H4 (cell line): ENCODE results near the gene FAM114A1. TPM values are rescaled to one million over a fixed set of nuclear protein-coding genes. Genes with fewer than 3 reads are reported as not detected.
"Not testable (repeated sequence)": the region's sequence is repeated elsewhere in the genome, so short reads cannot be mapped to it uniquely, and the experiment has no call there.

ENCODE experiments used
- DNase-seq: peaks from one replicate; pipeline ENCODE4 v3.0.0-alpha.2; 2015; ENCODE audit warnings: low spot score
- total RNA-seq: library from RNA; depleted of rRNA; stranded (reverse); fragments of >200 nt; shearing (Covaris generic); gene quantifications from 2 replicates; pipeline ENCODE4 v1.2.3, GENCODE V29; 2014

FAM114A1 gene
- total RNA-seq, 1 experiment from 2014 or later: 89.3 TPM

DNA sequence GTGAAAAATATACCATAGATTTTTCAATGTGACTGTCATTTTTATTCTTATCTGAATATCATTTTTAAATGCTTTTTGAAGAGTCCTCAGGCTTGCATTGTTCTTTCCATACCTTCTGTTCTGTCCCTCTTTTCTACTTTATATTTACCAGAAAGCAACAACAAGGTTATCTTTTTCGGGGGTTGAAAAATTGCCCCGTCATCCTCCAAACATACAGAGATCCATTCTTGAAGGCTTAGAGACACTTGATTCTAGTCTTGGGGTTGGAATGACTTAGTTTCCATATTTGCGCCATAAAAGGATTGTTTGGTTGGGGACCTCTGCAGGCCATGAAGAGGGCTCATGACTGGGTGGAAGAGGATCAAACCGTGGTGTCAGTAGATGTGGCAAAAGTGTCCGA lies 63.5 kb downstream of the FAM114A1 start:
- no peak for DNase-seq

DNA sequence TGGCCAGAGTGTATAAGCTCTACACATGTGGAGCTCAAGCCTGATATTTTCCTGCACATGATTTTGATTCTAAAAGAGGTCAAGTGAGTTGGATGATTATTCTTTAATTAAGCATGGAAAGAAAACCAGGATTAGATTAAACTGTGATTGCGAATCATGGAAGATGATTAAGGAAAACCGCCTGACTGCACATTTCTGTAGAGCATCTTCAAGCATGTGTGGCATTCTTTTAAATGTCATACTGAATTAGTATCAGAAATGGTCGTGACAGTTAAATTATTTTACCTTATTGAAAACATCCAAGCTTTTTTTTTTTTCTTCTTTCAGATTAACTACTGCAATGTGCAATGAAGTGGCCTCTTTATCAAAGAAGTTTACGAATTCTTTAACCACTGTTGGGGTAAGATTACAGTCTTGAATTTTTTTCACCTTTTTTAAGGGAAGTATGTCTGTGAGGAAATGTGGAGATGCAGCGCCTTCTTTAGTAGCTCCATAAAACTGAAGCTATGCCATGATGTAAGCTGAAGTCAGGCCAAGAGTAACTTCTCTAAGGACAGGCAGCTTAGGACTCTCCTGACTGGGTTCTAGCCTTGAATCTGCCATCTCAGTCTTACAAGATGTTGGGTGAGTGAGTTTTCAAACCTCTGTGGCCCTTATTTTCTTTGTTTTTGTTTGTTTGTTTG lies 67.9 kb downstream of the FAM114A1 start:
- DNase-seq: no peak

DNA sequence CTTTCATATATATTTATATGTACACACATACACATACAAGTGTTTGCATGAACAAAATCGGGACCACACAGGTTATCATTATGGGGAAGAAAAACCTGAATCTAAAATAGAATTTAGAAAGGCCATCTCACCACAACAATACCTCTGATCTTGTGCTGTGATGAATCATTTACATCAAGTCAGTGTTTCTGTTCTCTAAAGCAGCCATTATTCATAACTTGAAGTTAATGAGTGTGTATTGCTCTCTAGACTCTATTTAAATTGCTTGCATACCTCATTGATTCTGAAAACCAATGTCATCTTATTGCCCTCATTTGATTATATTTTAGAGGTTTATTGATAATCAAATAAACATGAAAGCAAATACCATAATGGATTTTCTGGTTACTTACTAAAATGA lies 71.6 kb downstream of the FAM114A1 start:
- no peak for DNase-seq

DNA sequence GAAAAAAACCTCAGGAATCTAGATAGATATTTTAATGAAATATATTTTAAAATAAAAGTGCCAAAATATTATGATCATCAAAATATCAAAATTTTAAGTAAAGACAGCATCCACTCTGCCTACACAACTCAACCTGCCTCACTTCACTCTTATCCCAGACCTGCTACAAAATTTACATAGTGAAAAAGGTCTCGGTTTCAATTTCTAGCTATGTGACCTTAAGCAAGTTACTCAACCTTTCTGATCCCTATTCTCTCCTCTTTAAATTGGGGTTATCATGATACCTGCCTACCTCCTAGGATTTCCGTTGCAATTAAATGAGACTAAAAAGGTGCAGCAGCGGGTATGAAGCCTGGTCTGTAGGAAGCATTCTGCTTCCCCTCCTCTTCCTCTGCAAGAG lies 72.9 kb downstream of the FAM114A1 start:
- DNase-seq: no peak

DNA sequence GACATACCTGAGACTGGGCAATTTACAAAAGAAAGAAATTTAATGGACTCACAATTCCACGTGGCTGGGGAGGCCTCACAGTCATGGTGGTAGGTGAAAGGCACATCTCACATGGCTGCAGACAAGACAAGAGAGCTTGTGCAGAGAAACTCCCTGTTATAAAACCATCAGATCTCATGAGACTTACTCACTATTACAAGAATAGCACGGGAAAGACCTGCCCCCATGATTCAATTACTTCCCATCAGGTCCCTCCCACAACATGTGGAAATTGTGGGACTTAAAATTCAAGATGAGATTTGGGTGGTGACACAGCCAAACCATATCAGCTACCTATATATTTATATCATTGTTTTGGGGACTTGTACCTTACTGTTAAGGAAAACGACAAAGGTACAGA lies 74.3 kb downstream of the FAM114A1 start:
- DNase-seq: not testable (repeated sequence)

DNA sequence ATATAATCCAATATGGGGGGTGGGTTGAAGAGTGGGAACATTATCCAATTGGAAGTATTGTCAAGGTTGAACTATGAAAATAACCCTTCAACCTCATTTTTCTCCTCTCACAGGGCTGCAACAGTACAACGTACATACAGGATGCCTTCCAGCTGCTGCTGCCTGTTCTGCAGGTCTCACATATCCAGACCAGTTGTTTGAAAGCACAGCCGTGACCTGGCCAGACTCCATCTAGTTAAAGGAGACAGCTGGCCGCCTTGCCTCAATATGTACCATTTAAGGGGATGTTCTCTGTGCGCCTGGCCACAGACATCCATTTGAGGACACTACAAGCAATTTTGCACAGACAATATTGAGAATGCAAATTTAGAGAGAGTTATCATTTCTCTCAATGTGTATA lies 75.7 kb downstream of the FAM114A1 start:
- no peak for DNase-seq

DNA sequence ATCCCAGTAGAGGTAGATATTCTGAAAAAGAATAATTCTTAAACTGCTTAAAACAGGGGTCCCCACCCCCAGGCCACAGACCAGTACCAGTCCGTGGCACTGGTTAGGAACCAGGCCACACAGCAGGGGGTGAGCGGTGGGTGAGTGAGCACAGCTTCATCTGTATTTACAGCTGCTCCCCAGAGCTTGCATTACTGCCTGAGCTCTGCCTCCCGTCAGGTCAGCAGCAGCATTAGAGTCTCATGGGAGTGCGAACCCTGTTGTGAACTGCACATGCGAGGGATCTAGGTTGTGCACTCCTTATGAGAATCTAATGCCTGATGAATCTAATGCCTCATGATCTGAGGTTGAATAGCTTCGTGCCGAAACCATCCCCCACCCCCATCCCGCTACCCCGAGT lies 76.8 kb downstream of the FAM114A1 start:
- DNase-seq: no peak

DNA sequence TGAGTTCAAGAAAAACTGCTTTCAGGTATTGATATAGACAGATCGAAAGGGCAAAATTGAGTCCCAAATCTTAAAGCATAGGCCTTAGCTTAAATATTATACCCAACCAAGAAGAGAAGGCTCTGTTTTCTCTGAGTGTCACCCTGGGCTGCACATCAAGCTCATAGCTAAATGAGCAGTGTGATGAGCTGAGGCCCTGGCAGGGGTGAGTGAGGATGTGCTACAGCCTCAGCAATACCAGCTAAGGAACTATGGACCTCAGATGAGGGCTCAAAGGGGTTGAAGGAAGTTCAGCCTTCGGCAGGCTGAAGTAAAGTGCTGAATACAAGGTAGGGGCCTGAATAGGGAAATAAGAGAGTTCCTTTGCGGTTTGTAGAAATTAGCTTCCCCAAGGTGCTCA lies 79.3 kb downstream of the FAM114A1 start:
- DNase-seq: no peak

DNA sequence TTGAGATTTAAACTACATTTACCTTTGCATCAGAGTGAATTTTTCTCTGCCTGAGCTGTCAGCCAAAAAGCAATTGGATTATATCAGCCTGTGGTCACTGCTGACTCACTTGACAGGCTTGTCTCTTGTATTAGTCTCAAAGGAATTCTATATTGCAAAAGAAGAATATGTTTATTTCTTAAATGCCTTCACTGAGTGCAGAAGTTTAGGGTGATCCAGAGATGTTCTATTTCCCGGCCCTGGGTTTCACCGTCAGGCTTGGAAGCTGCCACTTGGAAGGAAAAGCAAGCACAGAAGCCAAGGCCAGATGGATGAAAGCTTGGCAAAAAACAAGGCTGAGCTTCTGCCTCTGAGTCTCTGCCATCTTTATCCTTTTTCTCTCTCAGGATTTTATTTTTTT lies 80.9 kb downstream of the FAM114A1 start:
- peak; percentile 74 for DNase-seq

DNA sequence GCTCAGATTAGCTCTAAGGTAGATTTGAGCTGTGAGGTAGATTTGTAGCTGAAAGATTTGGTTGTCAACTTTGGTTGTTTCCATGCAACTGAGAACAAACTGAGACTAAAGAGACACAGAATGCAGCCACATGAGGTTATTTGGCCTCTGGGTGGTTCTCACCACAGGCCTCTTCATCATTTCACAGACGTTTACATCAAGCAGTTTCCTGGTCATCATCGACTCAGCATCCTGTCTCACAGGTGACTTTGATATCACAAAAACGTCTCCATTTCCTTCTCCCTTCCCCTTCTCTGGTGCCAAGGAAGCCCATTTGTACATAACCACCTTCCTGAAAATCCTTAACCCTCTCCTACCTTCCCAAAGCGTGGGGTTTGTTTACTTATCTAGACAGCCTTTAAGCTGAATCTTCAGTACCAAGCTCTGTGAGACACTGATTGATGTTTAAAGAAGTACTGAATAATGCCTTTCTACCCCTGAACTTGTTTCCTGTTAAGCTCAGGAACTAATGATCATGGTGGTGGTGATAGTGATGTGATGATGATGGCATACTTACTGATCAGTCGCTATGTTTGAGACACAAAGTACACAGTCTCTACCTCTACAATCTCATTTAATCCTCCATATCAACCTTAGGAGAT lies 81.9 kb downstream of the FAM114A1 start:
- DNase-seq: no peak

DNA sequence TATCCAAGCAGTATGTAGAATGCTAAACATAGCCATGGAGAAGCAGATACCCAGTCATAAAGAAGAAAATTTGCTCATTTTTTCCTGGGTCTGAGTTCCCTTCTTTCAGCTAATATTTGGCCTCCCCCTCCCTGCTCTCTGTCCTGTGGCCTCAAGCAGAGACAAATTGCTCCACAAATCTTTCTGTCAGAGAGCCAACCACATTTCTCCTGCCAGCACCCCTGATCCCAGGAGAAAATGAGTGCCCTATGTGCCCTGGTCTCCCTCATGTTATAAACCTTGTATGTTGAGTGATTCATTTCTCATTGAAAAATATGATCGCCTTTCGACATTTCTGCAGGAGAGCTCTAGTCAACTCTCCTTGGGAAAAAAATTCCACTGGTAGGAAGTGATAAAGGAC lies 82.6 kb downstream of the FAM114A1 start:
- DNase-seq: no peak

DNA sequence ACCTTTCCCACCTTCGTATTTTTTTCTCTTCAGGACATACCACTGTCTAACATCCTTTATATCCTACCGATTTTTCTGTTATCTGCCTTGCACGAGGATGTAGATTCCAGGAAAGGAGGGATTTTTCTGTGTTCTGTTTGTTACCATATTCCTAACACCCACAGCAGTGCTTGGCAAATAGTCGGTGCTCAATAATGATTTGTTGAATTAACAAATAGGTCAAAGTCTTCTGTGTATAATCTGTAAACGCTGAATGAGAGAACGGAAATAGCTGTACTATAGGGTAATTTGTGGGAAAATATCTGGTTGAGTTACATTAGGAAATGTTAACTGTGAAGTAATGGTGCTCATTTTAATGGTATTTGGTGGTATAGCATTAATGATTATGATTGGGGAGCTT lies 83.1 kb downstream of the FAM114A1 start:
- no peak for DNase-seq

DNA sequence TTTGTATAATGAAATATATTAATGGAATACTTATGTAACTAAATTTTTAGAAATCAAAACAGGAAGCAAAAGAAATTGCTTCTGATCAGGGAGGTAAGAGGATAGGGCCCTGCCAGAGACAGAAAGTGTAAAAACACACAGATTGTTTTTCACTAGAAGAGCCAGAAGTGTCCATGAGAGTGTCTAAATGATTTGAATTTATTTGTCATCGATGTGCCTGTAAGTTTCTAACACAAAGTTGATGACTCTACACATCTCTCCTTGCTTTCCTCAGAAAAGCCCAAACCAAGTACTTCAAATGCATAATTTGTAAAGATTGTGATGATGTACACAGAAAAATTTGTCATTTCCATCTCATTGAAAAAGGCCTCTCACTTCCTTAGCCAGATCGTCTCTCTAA lies 84.0 kb downstream of the FAM114A1 start:
- DNase-seq: no peak

DNA sequence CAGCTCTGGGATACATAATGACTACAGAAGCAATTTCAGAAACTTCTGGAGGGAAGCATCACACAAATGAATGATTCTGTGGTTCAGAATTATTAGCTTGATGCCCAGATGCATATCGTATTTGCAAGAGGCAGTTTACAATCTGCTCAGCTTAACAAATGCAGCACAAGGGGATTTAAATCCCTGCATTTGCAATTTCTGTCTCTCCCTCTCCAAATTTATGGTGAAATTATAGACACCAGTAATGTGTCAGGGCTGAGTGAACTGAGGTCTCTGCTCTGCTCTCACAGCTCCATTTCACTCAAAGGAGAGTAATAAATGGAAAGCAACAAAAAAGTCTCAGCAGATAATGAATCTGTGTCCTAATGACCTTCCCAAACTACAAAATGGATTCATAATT lies 84.4 kb downstream of the FAM114A1 start:
- DNase-seq: no peak

DNA sequence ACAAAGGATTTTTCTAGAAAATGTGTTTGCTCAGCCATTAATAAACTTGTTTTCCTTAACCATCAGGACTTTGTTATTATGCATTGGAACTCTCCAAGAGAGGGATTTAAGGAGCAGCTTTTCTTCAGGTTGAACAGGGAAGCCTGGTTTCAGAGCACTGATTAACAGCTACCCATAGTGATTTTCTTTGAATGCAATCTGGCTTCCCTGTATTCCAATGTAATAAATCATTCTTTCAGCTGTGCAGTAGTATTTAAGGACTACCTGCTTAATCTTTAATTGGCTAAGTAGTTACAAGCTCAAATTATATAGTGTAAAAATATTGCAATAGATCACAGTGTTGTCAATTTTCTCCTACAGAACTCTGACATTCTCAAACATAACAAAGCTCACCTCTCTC lies 87.1 kb downstream of the FAM114A1 start:
- DNase-seq: no peak

DNA sequence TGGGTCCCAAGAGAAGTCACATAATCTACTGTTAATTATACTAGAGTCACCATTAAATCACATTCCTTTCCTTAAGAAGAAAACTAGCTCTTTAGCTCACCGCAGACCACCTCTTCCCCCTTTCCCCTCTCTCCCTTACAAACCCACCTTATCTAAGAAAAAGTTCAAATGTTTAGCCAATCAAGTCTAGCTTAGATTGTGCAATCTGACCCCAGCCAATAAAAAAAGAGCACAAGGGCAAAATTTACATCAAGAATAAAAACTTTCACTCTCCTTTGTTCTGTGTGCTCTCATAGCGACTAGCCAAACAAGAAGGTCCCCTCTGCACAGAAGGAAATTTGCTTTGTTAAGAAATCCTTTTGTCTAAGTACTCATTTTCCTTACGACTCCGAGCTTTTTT lies 88.4 kb downstream of the FAM114A1 start:
- no peak for DNase-seq

DNA sequence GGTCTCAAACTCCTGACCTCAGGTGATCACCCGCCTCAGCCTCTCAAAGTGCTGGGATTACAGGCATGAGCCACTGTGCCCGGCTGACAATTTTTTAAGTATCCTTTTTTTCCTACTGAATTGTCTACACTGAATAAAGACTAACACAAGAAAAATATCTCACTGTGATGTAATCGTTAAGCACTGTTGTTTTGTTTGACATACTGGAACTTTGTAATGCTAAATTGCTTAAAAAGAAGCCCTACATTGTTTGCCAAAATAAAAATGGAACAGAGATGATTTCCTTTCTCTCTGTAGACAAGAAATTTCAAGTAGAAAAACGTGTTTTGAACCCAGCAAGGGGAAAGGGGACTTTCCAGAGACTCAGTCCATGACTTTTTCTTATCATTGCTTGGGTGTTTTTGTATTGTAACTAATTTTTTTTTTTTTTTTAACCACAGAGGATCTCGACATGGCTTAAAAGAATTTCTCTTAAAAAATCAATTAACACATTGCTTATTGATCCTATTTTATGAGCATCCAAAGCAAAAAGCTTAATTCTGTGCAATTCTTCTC lies 89.7 kb downstream of the FAM114A1 start:
- no peak for DNase-seq

DNA sequence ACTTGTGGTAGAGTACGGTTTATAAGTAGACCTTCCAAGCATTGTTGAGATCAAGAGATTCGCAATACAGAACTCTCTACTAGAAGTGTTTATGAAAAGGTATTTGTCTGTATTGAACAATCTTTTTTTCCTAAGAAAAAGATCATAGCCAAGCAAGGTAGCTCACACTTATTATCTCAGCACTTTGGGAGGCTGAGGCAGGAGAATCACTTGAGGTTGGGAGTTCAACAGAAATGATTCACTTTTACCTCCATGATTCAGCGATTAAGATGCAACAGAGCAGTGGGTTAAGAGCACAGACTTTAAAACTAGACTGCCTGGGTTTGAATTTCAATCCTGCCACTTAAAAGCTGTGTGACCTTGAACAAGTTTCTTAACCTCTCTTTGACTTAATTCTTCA lies 90.3 kb downstream of the FAM114A1 start:
- no peak for DNase-seq

DNA sequence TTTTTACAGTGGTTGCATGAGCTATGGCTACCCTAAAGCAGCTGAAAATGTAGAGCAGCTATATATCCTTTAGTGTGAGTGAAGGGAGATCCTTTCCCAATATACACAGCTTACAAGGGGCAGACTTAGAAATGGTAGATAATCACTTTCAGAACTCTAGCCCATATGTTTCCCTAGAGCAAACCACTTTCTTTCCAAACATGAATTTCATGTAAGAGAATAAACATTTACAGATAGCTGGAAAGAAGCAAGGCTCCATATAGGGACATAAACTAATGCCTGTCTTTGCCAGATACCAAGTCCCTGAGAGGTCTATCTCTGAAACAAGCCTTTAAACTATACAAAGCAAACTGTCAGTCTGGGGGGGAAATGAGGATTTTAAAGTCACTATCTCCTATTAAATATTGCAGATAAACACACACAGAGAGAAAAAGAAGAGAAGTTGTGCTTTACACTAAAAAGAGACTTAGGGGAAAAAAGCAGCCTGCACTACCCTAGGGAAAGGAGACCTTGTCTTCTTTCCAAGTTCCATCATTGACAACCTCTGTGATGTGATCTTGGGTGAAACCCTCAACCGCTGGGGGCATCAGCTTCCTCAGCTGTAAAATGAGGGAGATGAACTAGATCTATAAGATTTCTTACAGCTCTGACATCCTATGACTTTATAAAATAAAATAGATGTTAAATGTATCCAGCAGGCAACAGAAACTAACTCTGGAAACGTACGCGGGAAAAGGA lies 91.0 kb downstream of the FAM114A1 start:
- no peak for DNase-seq

DNA sequence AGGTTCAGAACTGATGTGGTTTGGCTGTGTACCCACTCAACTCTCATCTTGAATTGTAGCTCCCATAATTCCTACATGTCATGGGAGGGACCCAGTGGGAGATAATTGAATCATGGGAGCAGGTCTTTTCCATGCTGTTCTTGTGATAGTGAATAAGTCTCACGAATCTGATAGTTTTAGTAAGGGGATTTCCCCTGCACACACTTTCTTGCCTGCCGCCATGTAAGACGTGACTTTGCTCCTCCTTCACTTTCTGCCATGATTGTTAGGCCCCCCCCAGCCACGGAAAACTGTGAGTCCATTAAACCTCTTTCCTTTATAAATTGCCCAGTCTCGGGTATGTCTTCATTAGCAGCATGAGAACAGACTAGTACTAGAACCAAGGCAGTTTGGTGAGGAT lies 91.6 kb downstream of the FAM114A1 start:
- not testable (repeated sequence) for DNase-seq

DNA sequence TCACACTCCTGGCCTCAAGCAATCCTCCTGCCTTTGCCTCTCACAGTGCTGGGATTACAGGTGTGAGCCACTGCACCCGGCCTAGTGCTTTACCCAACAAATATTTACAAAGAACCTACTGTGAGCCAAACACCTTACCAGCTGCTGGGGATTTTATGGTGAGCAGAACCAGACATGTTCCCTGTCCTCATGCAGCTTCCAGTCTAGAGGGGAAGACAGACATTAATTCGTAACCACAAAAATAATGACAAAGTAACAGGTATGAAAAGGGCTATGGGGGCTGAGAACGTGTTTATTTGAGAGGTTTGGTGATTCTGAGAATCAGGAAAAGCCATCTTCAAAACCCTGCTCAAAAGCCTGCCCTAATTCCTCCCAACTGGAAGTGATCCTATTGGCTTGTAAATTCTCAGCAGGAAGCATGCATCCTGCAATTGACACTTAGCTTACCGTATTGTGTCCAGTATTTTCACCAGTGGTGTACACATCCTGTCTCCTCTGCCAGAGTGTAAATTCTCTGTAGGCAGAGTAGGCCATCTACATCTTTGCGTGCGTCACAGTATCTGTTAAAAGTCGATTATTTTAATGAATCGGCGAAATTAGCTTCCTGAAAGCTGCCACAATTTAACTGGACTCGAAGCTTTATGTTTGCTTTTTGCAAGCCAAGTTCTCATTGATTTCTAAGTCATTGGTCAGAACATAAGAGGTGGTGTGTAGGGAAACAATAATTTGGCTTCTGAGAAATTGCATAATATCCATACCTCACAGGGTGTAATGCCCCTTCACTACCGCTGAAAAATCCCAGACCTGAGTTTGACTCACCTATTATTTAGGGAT lies 97.6 kb downstream of the FAM114A1 start:
- DNase-seq: no peak

DNA sequence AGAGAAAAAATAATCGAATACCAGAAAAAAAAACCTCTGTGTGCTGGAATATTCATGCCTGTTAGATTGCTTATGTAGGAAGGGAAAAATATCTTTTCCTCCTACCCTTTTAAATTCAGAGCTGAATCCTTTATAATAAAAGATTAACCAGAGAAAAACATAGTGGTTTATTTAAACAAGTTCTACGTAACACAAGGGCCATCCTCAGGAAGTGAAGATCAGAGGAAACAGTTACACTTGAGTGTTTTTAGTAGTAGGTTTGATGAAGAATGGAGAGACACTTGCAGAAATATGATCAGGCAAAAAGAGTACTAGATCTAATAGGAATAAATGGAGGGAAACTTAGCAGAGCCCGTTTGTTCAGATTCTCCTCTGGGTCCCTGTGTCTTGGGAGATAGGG lies 98.3 kb downstream of the FAM114A1 start:
- DNase-seq: no peak
